HL-60 (cell line): ENCODE results near the gene BMAL1.

Experiments
- DNase-seq, 2 experiments: peaks; one replicate each; pipeline ENCODE4 v3.0.0-alpha.2; 2010 to 2020; ENCODE audit warnings: low read depth in 1 of 2, low spot score in 1 of 2
- H3K27ac ChIP-seq: fragments of 250-450 bp; sonication (Bioruptor Pico); replicated peaks from 2 replicates; pipeline ENCODE4 v1.5.1; 2020; ENCODE audit warnings: mild to moderate bottlenecking, moderate library complexity
- H3K27me3 ChIP-seq: fragments of 250-450 bp; sonication (Bioruptor Pico); 2 replicates; pipeline ENCODE4 v1.5.1; 2021; ENCODE audit warnings: mild to moderate bottlenecking, moderate library complexity; ENCODE audit not compliant: insufficient read depth, poor library complexity, severe bottlenecking
- H3K4me3 ChIP-seq: replicated peaks from 2 replicates; pipeline ENCODE4 v1.5.1; 2011; ENCODE audit warnings: mild to moderate bottlenecking, control low read depth, low read length; ENCODE audit not compliant: insufficient read depth
- GABPA ChIP-seq: IDR thresholded peaks from 2 replicates; pipeline ENCODE4 v1.6.1; 2012; ENCODE audit warnings: low read depth
- POLR2AphosphoS5 ChIP-seq: IDR thresholded peaks from 2 replicates; pipeline ENCODE4 v1.6.1; 2012; ENCODE audit warnings: low read depth
- SPI1 ChIP-seq: IDR thresholded peaks from 2 replicates; pipeline ENCODE4 v1.6.1; 2012; ENCODE audit warnings: low read depth, mild to moderate bottlenecking, borderline replicate concordance
- TF ChIP-seq, protein P1 (sequence below): IDR thresholded peaks from 2 replicates; pipeline ENCODE4 v1.6.1; 2012; ENCODE audit warnings: low read depth; ENCODE audit not compliant: insufficient replicate concordance
- TF ChIP-seq, protein P2 (sequence below): IDR thresholded peaks from one replicate; pipeline ENCODE4 v1.5.1; 2011; ENCODE audit warnings: low read length, control low read depth, inconsistent platforms; ENCODE audit not compliant: insufficient read depth

Gene BMAL1

DNA sequence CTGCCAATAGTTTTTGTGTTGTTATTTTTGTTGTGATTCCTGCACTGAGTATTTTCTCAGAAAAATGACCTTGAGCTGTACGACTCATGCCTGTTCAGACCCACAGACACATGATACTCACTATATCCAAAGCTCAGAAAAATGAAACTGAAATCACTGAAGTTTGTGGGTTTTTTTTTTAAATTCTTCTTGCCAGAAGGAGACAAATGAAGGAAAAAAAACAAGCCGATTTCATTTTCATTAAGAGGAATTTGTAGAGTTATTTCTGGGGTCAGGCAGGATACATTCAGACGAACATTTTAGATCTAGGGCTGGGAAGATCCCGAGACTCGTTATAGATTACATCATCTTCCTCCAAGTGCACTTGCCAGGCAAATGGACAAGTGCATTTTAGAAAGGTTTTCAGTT lies 60.4 kb downstream of the BMAL1 start:
- DNase-seq: no peak
- TF ChIP-seq SPI1 (no peak), POLR2AphosphoS5 (no peak), GABPA (no peak)
- TF ChIP-seq, protein P1, sequence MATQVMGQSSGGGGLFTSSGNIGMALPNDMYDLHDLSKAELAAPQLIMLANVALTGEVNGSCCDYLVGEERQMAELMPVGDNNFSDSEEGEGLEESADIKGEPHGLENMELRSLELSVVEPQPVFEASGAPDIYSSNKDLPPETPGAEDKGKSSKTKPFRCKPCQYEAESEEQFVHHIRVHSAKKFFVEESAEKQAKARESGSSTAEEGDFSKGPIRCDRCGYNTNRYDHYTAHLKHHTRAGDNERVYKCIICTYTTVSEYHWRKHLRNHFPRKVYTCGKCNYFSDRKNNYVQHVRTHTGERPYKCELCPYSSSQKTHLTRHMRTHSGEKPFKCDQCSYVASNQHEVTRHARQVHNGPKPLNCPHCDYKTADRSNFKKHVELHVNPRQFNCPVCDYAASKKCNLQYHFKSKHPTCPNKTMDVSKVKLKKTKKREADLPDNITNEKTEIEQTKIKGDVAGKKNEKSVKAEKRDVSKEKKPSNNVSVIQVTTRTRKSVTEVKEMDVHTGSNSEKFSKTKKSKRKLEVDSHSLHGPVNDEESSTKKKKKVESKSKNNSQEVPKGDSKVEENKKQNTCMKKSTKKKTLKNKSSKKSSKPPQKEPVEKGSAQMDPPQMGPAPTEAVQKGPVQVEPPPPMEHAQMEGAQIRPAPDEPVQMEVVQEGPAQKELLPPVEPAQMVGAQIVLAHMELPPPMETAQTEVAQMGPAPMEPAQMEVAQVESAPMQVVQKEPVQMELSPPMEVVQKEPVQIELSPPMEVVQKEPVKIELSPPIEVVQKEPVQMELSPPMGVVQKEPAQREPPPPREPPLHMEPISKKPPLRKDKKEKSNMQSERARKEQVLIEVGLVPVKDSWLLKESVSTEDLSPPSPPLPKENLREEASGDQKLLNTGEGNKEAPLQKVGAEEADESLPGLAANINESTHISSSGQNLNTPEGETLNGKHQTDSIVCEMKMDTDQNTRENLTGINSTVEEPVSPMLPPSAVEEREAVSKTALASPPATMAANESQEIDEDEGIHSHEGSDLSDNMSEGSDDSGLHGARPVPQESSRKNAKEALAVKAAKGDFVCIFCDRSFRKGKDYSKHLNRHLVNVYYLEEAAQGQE: no peak
- TF ChIP-seq, protein P2, sequence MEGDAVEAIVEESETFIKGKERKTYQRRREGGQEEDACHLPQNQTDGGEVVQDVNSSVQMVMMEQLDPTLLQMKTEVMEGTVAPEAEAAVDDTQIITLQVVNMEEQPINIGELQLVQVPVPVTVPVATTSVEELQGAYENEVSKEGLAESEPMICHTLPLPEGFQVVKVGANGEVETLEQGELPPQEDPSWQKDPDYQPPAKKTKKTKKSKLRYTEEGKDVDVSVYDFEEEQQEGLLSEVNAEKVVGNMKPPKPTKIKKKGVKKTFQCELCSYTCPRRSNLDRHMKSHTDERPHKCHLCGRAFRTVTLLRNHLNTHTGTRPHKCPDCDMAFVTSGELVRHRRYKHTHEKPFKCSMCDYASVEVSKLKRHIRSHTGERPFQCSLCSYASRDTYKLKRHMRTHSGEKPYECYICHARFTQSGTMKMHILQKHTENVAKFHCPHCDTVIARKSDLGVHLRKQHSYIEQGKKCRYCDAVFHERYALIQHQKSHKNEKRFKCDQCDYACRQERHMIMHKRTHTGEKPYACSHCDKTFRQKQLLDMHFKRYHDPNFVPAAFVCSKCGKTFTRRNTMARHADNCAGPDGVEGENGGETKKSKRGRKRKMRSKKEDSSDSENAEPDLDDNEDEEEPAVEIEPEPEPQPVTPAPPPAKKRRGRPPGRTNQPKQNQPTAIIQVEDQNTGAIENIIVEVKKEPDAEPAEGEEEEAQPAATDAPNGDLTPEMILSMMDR: no peak
- Histone ChIP-seq H3K27ac (no peak overlapping the region), H3K4me3 (no peak overlapping the region), H3K27me3 (no peaks in the 10 kb centered on the region)

DNA sequence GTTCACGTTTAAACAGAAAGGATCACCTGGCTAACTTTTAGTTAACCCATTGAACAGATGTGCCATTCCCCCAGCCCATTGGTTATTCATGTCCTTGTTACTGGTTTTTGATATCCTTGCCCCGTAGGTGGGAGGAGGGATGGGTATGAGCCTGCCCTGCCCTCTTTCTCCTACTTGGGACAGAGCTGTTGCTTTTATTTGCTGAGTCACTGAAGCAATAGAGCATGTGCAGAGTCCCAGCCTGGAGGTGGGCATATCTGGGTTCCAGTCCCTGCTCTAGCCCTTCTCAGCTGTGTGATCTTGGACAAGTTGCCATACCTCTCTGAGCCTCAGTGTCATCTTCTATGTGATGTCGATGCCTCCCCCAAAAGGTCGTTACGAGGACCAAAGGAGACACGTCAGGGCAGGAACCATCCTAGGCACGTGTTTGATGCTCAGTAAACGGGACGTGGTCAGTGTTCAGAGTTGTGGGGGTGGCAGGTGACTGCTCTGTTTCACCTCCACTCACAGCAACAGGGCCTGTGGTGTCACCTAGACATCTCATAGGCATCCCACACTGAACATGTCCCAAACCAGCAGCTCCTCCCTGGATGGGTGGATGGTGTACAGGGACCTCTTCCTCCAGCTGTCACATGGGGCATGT lies 61.0 kb downstream of the BMAL1 start:
- DNase-seq: no peak
- Histone ChIP-seq H3K27ac (no peak overlapping the region), H3K4me3 (no peak overlapping the region), H3K27me3 (no peaks in the 10 kb centered on the region)
- TF ChIP-seq GABPA: no peak
- TF ChIP-seq, protein P2: no peak

DNA sequence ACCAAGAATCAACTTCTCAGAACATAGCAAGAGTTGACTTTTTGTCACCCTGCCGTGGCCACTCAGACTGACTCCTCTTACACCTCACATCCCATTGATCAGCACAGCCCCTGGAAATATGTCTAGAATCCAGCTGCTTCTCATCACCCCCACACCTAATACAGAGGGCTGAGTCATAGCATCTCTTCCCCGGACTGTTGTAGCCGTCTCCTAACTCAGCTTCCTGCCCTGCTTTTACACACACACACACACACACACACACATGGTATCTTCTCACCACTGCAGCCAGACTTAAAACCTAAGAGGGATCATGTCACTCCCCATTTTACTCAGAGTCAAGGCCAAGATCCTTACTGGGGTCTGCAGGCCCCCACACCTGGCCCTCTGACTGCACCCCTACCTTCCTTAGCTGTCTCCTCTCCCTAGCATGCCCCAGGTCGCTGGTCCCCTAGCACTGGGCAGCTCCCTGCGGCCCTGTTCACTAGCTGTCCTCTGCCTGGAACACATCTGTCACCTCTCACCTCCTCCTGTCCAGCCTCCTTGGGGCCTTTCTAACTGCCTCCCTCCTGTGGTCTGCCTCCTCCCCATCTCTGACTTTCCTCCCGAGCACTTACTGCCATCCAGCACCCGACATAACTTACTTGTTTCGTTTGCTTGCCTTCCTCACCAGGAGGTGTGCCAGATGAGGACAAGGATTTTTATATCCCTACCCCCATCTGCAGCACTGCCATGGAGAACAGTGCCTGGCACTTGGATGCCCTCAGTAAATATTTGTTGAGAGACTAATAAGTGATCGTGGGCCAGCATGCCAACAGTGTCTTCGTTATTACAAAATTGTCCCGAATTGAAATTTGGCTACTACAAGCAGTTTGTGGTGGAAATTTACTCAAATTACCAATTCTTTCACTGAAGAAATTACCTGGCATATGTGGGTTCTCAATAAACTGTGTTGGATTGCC lies 61.9 kb downstream of the BMAL1 start:
- DNase-seq: peak in 1 of 2 experiments; percentile 21
- TF ChIP-seq, protein P1: no peak
- TF ChIP-seq GABPA (no peak), POLR2AphosphoS5 (no peak), SPI1 (no peak)
- TF ChIP-seq, protein P2: no peak
- Histone ChIP-seq H3K27me3 (no peaks in the 10 kb centered on the region), H3K27ac (no peak overlapping the region), H3K4me3 (no peak overlapping the region)
